BJ (cell line): Measurements from ENCODE around the gene ACADVL. TPM values are rescaled to one million over a fixed set of nuclear protein-coding genes. Genes with fewer than 3 reads are reported as not detected.
A peak's percentile ranks its signal among the peaks of the same experiment; 100 is the strongest.
"Not testable (repeated sequence)": the region's sequence is repeated elsewhere in the genome, so short reads cannot be mapped to it uniquely, and the experiment has no call there.

Source experiments
- CTCF ChIA-PET: fragments of 350-600 bp; formaldehyde crosslinking; extraction: SDS; loops from one replicate; lab custom pipeline; 2021; ENCODE audit warnings: antibody characterized with exemption, inconsistent platforms; lab: Yijun Ruan, JAX
- POLR2A ChIA-PET: fragments of 300-600 bp; sonication (Branson Sonifier 250); formaldehyde crosslinking; extraction: SDS; loops from one replicate; lab custom pipeline; 2021; ENCODE audit warnings: antibody characterized with exemption; lab: Charles Lee
- DNase-seq: peaks from one replicate; pipeline ENCODE4 v3.0.0-alpha.2; 2011; ENCODE audit warnings: low read depth
- H3K27me3 ChIP-seq: 2 replicates; pipeline ENCODE4 v1.6.0; 2011; ENCODE audit warnings: low read length; ENCODE audit not compliant: control insufficient read depth, insufficient read depth
- H3K36me3 ChIP-seq: 2 replicates; pipeline ENCODE4 v1.5.1; 2011; ENCODE audit warnings: low read length; ENCODE audit not compliant: control insufficient read depth, insufficient read depth
- H3K4me3 ChIP-seq: 2 replicates; pipeline ENCODE4 v1.5.1; 2011; ENCODE audit warnings: low read depth, mild to moderate bottlenecking, control low read depth, low read length
- CTCF ChIP-seq: IDR thresholded peaks from 2 replicates; pipeline ENCODE4 v1.5.1; 2011; ENCODE audit warnings: low read depth, mild to moderate bottlenecking, control low read depth, inconsistent platforms, low read length, moderate library complexity; ENCODE audit not compliant: insufficient read depth
- polyA plus RNA-seq: library from polyadenylated mRNA; depleted of rRNA; stranded (reverse); fragments of >200 nt; gene quantifications from 2 replicates; pipeline ENCODE4 v1.2.3, GENCODE V29; 2011

The ACADVL gene
- polyA plus RNA-seq, 1 experiment: 517 TPM

GRCh38 chr17:7241783-7242716 is 22.3 kb downstream of the ACADVL start, which contains the start of gene GABARAP:
Gene GABARAP (minus strand): TSS chr17:7242449. CDS start chr17:7242330, 119 bp downstream.
- no peak for DNase-seq
- TF ChIP-seq CTCF: no peak
- Histone ChIP-seq H3K36me3 (peaks cover 10% of the 10 kb centered on the region), H3K4me3 (peak within 1 kb of the TSS; percentile 67), H3K27me3 (no peaks in the 10 kb centered on the region)
- POLR2A ChIA-PET: interaction anchor here (0.5 to 0.9 kb wide), 3 partner anchors 9 to 351 kb away, joined by 3 to 4 read pairs (median 4); partner anchors contain the start of genes CTDNEP1 and ELP5
- CTCF ChIA-PET: interaction anchor here (0.7 to 1.7 kb wide), 5 partner anchors 22 to 66 kb away, joined by 3 to 14 read pairs (median 4); partner anchors contain the start of gene SLC2A4

GRCh38 chr17:7242717-7243452 is 23.1 kb downstream of the ACADVL start:
- Histone ChIP-seq H3K27me3 (no peaks in the 10 kb centered on the region), H3K4me3 (peak overlapping the region; percentile 67), H3K36me3 (peaks cover 10% of the 10 kb centered on the region)
- no peak for DNase-seq
- POLR2A ChIA-PET: interaction anchor here (0.9 kb wide), 1 partner anchor 9 kb away, joined by 4 read pairs; the partner anchor contains the start of genes CTDNEP1 and ELP5
- CTCF ChIA-PET: interaction anchor here (0.7 to 1.1 kb wide), 3 partner anchors 38 to 66 kb away, joined by 3 to 4 read pairs (median 3); partner anchors contain the start of gene SLC2A4
- TF ChIP-seq CTCF: no peak

DNA sequence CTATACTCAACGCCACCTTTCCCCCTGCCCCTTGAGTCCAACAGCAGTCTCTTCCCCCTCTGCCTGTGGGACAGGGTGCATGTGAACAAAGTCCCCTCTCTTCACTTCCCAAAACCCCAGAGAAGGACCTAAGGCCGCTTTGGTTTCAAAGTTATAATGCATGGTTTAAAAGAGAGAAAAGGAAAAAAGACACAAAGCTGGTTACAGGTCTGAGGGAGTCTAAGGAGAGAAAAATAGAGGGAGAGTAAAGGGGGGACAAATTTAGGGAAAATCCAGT is 23.7 kb downstream of the ACADVL start:
- H3K4me3 ChIP-seq: peak overlapping the region; percentile 67
- TF ChIP-seq CTCF: no peak
- DNase-seq: no peak
- no peaks in the 10 kb centered on the region for H3K27me3 ChIP-seq
- CTCF ChIA-PET: interaction anchor here (0.8 to 1.1 kb wide), 2 partner anchors 28 to 53 kb away, joined by 3 to 4 read pairs; no protein-coding TSS in a partner anchor
- POLR2A ChIA-PET: no interaction called here
- peaks cover 10% of the 10 kb centered on the region for H3K36me3 ChIP-seq

DNA sequence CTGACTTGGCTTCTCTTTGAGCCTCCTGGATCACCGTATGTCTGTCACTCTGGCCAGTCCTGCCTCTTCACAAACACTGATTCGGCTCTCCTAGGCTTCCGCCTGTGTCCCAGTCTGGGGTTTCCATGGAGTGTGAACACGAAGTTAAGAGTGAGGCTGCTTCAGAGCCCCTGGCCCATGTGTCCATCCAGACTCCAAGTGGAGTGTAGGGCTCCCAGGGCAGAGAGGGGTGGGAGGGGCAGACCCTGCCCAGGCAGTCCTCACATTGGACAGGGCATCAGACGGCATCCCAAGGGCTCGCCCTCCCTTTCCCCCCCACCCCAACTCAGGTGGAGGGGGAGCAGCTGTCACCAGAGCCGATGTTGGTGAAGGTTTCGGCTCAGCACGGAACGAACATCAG is 24.1 kb downstream of the ACADVL start:
- H3K4me3 ChIP-seq, DNase-seq, H3K36me3 ChIP-seq, H3K27me3 ChIP-seq, POLR2A ChIA-PET: not testable (repeated sequence)
- CTCF ChIA-PET: interaction anchor here (0.8 kb wide), 1 partner anchor 28 kb away, joined by 3 read pairs; no protein-coding TSS in a partner anchor

DNA sequence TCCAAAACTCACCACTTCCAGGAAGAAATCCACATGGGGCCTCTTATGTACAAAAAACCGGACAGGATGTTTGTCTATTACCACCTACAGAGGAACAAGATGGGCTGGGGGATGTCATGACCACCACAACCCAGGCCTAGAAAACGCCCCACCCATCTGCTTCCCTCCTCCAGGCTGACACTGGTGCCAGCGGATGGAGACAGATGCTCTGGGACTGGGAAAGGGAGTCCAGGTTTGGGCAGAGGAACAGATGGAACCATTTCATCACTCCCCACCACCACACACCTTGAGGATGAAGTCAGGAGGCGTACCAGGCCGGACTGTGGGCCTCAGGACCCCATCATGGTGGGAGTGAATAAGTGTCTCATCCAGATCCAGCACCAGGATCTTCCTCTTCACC is 27.0 kb downstream of the ACADVL start:
- TF ChIP-seq CTCF: no peak
- Histone ChIP-seq H3K27me3 (no peaks in the 10 kb centered on the region), H3K36me3 (peaks cover 4% of the 10 kb centered on the region; the same call in 1 of the 2 replicates), H3K4me3 (no peak overlapping the region)
- POLR2A ChIA-PET: no interaction called here
- DNase-seq: no peak
- CTCF ChIA-PET: no interaction called here
